Endothelial cell of umbilical vein (primary cell): ENCODE results near the gene TMEM184C. TPM values are rescaled to one million over a fixed set of nuclear protein-coding genes. Genes with fewer than 3 reads are reported as not detected.

Experiments
- BruUV-seq: library from RNA; stranded (reverse); fragments of 400-500 nt; replicated peaks from 2 replicates; lab custom pipeline; 2021; lab: Mats Ljungman, UMichigan
- CTCF ChIA-PET: fragments of 300-600, 350-600 bp; sonication (Branson Sonifier 250); formaldehyde crosslinking; loops from one replicate; lab custom pipeline; 2021; ENCODE audit warnings: antibody characterized with exemption, inconsistent platforms; lab: Charles Lee
- POLR2A ChIA-PET: fragments of 300-600, 350-600 bp; sonication (Branson Sonifier 250); formaldehyde crosslinking; loops from one replicate; lab custom pipeline; 2021; ENCODE audit warnings: antibody characterized with exemption, inconsistent platforms; lab: Charles Lee
- DNase-seq: peaks from one replicate; pipeline ENCODE4 v3.0.0-alpha.2; 2011; ENCODE audit warnings: low read depth, low spot score
- FAIRE-seq: peaks from 2 replicates; lab custom pipeline; 2011; peaks lifted over from hg19 to GRCh38; lab: Jason Lieb, UNC
- H2AFZ ChIP-seq: 2 replicates; pipeline ENCODE4 v1.6.0; 2012; ENCODE audit warnings: low read depth, low read length, control low read depth, inconsistent platforms
- H3K27ac ChIP-seq: 2 replicates; pipeline ENCODE4 v1.5.1; 2011; ENCODE audit warnings: low read depth, mild to moderate bottlenecking, control low read depth, low read length, moderate library complexity; ENCODE audit not compliant: insufficient read depth
- H3K27me3 ChIP-seq, 2 experiments: 2 replicates each; pipeline versions ENCODE4 v1.6.0 to v1.6.1; 2011; ENCODE audit warnings: low read length in 2 of 2, mixed read lengths in 1 of 2; ENCODE audit not compliant: control insufficient read depth in 2 of 2, insufficient read depth in 2 of 2
- H3K36me3 ChIP-seq, 2 experiments: 2 replicates in 1 of 2; 3 replicates in 1 of 2; pipeline ENCODE4 v1.5.1; 2011; ENCODE audit warnings: low read length in 2 of 2, mild to moderate bottlenecking in 1 of 2, moderate library complexity in 1 of 2; ENCODE audit not compliant: control insufficient read depth in 2 of 2, insufficient read depth in 2 of 2; ENCODE audit errors: extremely low read depth in 1 of 2
- H3K4me1 ChIP-seq: 3 replicates; pipeline ENCODE4 v1.5.1; 2011; ENCODE audit warnings: mild to moderate bottlenecking, low read length; ENCODE audit not compliant: control insufficient read depth, insufficient read depth; ENCODE audit errors: extremely low read depth
- H3K4me2 ChIP-seq: 2 replicates; pipeline ENCODE4 v1.6.1; 2011; ENCODE audit warnings: low read length, control low read depth, mixed read lengths; ENCODE audit not compliant: insufficient read depth
- H3K4me3 ChIP-seq, 3 experiments: fragments of 200-600 bp in 1 of 3; sonication (generic), shearing (Covaris generic) in 1 of 3; replicated peaks in 1 of 3; 2 replicates each; pipeline ENCODE4 v1.5.1; 2011 to 2016; ENCODE audit warnings: control low read depth in 3 of 3, low read length in 3 of 3, mild to moderate bottlenecking in 2 of 3, inconsistent platforms in 1 of 3, low read depth in 1 of 3, moderate library complexity in 1 of 3; ENCODE audit not compliant: insufficient read depth in 1 of 3
- H3K79me2 ChIP-seq: 2 replicates; pipeline ENCODE4 v1.6.0; 2012; ENCODE audit warnings: low read length, inconsistent platforms; ENCODE audit not compliant: control insufficient read depth, insufficient read depth
- H3K9ac ChIP-seq: replicated peaks from 2 replicates; pipeline ENCODE3; 2011; ENCODE audit warnings: low read length, control low read depth; ENCODE audit not compliant: insufficient read depth; ENCODE audit errors: extremely low read depth
- H3K9me1 ChIP-seq: replicated peaks from 3 replicates; pipeline ENCODE4 v1.6.0; 2011; ENCODE audit warnings: mild to moderate bottlenecking, low read length; ENCODE audit not compliant: control insufficient read depth, insufficient read depth; ENCODE audit errors: extremely low read depth
- H3K9me3 ChIP-seq: replicated peaks from 2 replicates; pipeline ENCODE4 v1.5.1; 2012; ENCODE audit warnings: low read length, inconsistent platforms; ENCODE audit not compliant: control insufficient read depth, insufficient read depth
- H4K20me1 ChIP-seq: replicated peaks from 2 replicates; pipeline ENCODE3; 2011; ENCODE audit warnings: mild to moderate bottlenecking, low read length; ENCODE audit not compliant: control insufficient read depth, insufficient read depth; ENCODE audit errors: extremely low read depth
- EZH2 ChIP-seq: IDR thresholded peaks from 2 replicates; pipeline ENCODE4 v1.6.1; 2012; ENCODE audit warnings: borderline replicate concordance, low read depth, mild to moderate bottlenecking, moderate library complexity, low read length, inconsistent platforms; ENCODE audit not compliant: severe bottlenecking
- FOS ChIP-seq: IDR thresholded peaks from 2 replicates; pipeline ENCODE4 v1.6.1; 2011; ENCODE audit warnings: mild to moderate bottlenecking, low read length, moderate library complexity, borderline replicate concordance; ENCODE audit not compliant: insufficient read depth
- GATA2 ChIP-seq: IDR thresholded peaks from 2 replicates; pipeline ENCODE4 v1.7.0; 2011; ENCODE audit warnings: low read depth, mild to moderate bottlenecking, moderate library complexity, mixed read lengths, low read length; ENCODE audit not compliant: insufficient read length, insufficient read depth
- JUN ChIP-seq: IDR thresholded peaks from 2 replicates; pipeline ENCODE4 v1.6.1; 2011; ENCODE audit warnings: borderline replicate concordance, low read depth; ENCODE audit not compliant: insufficient read length, insufficient read depth
- MYC ChIP-seq: IDR thresholded peaks from one replicate; pipeline ENCODE4 v1.6.1; 2011; ENCODE audit warnings: mild to moderate bottlenecking, low read depth, low read length
- POLR2A ChIP-seq: IDR thresholded peaks from 2 replicates; pipeline ENCODE4 v1.6.1; 2012; ENCODE audit warnings: low read depth, mild to moderate bottlenecking, control low read depth, low read length
- POLR2AphosphoS5 ChIP-seq: IDR thresholded peaks from 2 replicates; pipeline ENCODE4 v1.6.1; 2012; ENCODE audit warnings: low read depth, mild to moderate bottlenecking, control low read depth, low read length, moderate library complexity; ENCODE audit not compliant: insufficient read depth
- dilution Hi-C: fragments of 300-500 bp; cut with MboI; formaldehyde crosslinking; loops from one replicate; pipeline ENCODE4 v1.15.0; 2019; ENCODE audit warnings: low sequenced_read_pairs; ENCODE audit not compliant: extremely low pct_ligation_motif_present
- intact Hi-C: fragments of 100-400 bp; cut with micrococcal nuclease; formaldehyde crosslinking; loops from one replicate; pipeline ENCODE4 v1.10.0; 2022
- polyA plus RNA-seq, 4 experiments: library from polyadenylated mRNA; depleted of rRNA in 3 of 4; stranded (reverse) in 3 of 4; unstranded in 1 of 4; fragments of >200 nt; gene quantifications; 2 replicates each; pipeline versions ENCODE4 v1.2.1 to v1.2.3, GENCODE V29; 2011 to 2012; ENCODE audit warnings: missing spikeins in 1 of 4
- total RNA-seq: library from RNA; stranded (reverse); gene quantifications from 2 replicates; pipeline ENCODE4 v1.2.3, GENCODE V29; 2021
- TF ChIP-seq, protein P1 (sequence below): IDR thresholded peaks from 2 replicates; pipeline ENCODE4 v1.6.1; 2011; ENCODE audit not compliant: insufficient read depth, insufficient read length
- TF ChIP-seq, protein P2 (sequence below), 2 donors: IDR thresholded peaks; 1 replicate in 1 of 2; 2 replicates in 1 of 2; pipeline ENCODE4 v1.5.1; 2011; ENCODE audit warnings: low read length in 2 of 2, mild to moderate bottlenecking in 2 of 2, moderate library complexity in 2 of 2, control low read depth in 1 of 2, inconsistent platforms in 1 of 2, low read depth in 1 of 2; ENCODE audit not compliant: insufficient read depth in 1 of 2; ENCODE audit errors: extremely low read depth in 1 of 2

TMEM184C gene
- total and polyA plus RNA-seq, 2 donors (not counting 3 experiments of a cell fraction or from before 2014, with no cell fraction given): 10.3 to 29.2 TPM

DNA sequence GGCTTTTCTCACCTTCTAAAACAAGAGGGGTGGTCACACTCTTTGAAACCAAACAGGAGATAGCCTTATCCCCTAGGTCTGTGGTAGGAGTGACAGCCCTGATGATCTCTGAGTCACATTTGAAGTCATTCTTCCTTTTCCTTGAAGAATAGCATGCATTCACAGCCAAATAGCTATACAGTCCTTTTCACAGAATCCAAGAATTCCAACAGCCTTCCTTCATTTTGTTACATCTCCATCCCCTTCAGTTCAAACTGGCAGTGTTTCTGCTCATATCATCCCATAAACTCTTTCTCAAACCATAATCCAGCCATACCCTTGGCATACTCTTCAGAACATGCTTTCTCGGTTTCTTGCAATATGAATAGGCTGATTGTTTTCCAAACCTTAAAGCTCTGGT lies 33.3 kb upstream of the TMEM184C start:
- H3K27me3 ChIP-seq: no peaks in the 10 kb centered on the region
- no TSS peak for BruUV-seq
- H3K36me3 ChIP-seq: no peaks in the 10 kb centered on the region
- ChIA-PET CTCF (interaction anchor here (1.0 to 3.5 kb wide), 4 partner anchors 65 to 423 kb away, joined by 3 to 28 read pairs (median 5); no protein-coding TSS in a partner anchor), POLR2A (no interaction called here)
- FAIRE-seq (no peak), DNase-seq (no peak)
- TF ChIP-seq FOS (no peak), GATA2 (no peak), POLR2AphosphoS5 (no peak), EZH2 (no peak), MYC (no peak), JUN (no peak), POLR2A (no peak)
- TF ChIP-seq, protein P1, sequence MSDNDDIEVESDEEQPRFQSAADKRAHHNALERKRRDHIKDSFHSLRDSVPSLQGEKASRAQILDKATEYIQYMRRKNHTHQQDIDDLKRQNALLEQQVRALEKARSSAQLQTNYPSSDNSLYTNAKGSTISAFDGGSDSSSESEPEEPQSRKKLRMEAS: no peak
- TF ChIP-seq, protein P2, sequence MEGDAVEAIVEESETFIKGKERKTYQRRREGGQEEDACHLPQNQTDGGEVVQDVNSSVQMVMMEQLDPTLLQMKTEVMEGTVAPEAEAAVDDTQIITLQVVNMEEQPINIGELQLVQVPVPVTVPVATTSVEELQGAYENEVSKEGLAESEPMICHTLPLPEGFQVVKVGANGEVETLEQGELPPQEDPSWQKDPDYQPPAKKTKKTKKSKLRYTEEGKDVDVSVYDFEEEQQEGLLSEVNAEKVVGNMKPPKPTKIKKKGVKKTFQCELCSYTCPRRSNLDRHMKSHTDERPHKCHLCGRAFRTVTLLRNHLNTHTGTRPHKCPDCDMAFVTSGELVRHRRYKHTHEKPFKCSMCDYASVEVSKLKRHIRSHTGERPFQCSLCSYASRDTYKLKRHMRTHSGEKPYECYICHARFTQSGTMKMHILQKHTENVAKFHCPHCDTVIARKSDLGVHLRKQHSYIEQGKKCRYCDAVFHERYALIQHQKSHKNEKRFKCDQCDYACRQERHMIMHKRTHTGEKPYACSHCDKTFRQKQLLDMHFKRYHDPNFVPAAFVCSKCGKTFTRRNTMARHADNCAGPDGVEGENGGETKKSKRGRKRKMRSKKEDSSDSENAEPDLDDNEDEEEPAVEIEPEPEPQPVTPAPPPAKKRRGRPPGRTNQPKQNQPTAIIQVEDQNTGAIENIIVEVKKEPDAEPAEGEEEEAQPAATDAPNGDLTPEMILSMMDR (IDR thresholded peaks at IDR 0.05; ENCODE audit: extremely low read depth in 1 of 2, insufficient read depth in 1 of 2, low read depth in 1 of 2, low read length in 2 of 2): no peak
- dilution Hi-C loops (no loop called here), intact Hi-C loops (no loop called here)
- H3K4me1 ChIP-seq: no peaks in the 10 kb centered on the region
- H3K79me2 ChIP-seq: no peaks in the 10 kb centered on the region
- H3K9ac ChIP-seq: no peak overlapping the region
- no peaks in the 10 kb centered on the region for H4K20me1 ChIP-seq
- no peak overlapping the region for H3K27ac ChIP-seq
- no peak overlapping the region for H2AFZ ChIP-seq
- no peak overlapping the region for H3K4me3 ChIP-seq
- no peaks in the 10 kb centered on the region for H3K9me1 ChIP-seq
- no peak overlapping the region for H3K4me2 ChIP-seq
- H3K9me3 ChIP-seq: no peaks in the 10 kb centered on the region
